Progenitor cell of endocrine pancreas (in vitro differentiated cells): ENCODE measurements around the gene TTC4. TPM values are rescaled to one million over a fixed set of nuclear protein-coding genes. Genes with fewer than 3 reads are reported as not detected.

Source experiments
- DNase-seq: peaks from one replicate; pipeline ENCODE4 v3.0.0; 2021; ENCODE audit warnings: low spot score; ENCODE audit not compliant: unreplicated experiment
- H3K27ac Mint-ChIP-seq: 2 replicates; pipeline ENCODE4 v1.8.0; 2021; ENCODE audit warnings: mild to moderate bottlenecking, moderate library complexity, mixed read lengths
- H3K27me3 Mint-ChIP-seq: 2 replicates; pipeline ENCODE4 v1.8.0; 2021; ENCODE audit warnings: mixed read lengths
- H3K36me3 Mint-ChIP-seq: 2 replicates; pipeline ENCODE4 v1.8.0; 2022; ENCODE audit warnings: mixed read lengths; ENCODE audit not compliant: insufficient read depth
- H3K4me1 Mint-ChIP-seq: 2 replicates; pipeline ENCODE4 v1.8.0; 2021; ENCODE audit warnings: low read depth, mixed read lengths
- H3K4me3 Mint-ChIP-seq: 2 replicates; pipeline ENCODE4 v1.8.0; 2021; ENCODE audit warnings: low read depth, mild to moderate bottlenecking, moderate library complexity, mixed read lengths
- H3K9me3 Mint-ChIP-seq: 2 replicates; pipeline ENCODE4 v1.8.0; 2021; ENCODE audit warnings: low read depth, mixed read lengths
- CTCF ChIP-seq: fragments of 200-600 bp; sonication (generic); IDR thresholded peaks from one replicate; pipeline ENCODE4 v1.5.0; 2021; ENCODE audit warnings: antibody characterized with exemption, mild to moderate bottlenecking; ENCODE audit not compliant: unreplicated experiment
- total RNA-seq: library from RNA; stranded (reverse); gene quantifications from 2 replicates; pipeline ENCODE4 v1.2.1, GENCODE V29; 2021

The TTC4 gene
- total RNA-seq, 1 donor from 2014 or later: 24.0 TPM

GRCh38 chr1:54701996-54702395, 13.7 kb upstream of the TTC4 start:
- no peak for DNase-seq
- no peak for TF ChIP-seq CTCF
- Mint-ChIP-seq H3K27ac (no peak overlapping the region), H3K4me1 (no peaks in the 10 kb centered on the region), H3K4me3 (no peak overlapping the region), H3K9me3 (no peaks in the 10 kb centered on the region), H3K27me3 (peaks cover 35% of the 10 kb centered on the region), H3K36me3 (no peaks in the 10 kb centered on the region)

GRCh38 chr1:54703471-54703870, 12.2 kb upstream of the TTC4 start:
- no peak overlapping the region for H3K4me3 Mint-ChIP-seq
- H3K36me3 Mint-ChIP-seq: no peaks in the 10 kb centered on the region
- TF ChIP-seq CTCF: no peak
- DNase-seq: no peak
- peaks cover 43% of the 10 kb centered on the region for H3K27me3 Mint-ChIP-seq
- no peaks in the 10 kb centered on the region for H3K4me1 Mint-ChIP-seq
- H3K9me3 Mint-ChIP-seq: no peaks in the 10 kb centered on the region
- no peak overlapping the region for H3K27ac Mint-ChIP-seq

GRCh38 chr1:54705153-54705552, 10.5 kb upstream of the TTC4 start:
- H3K9me3 Mint-ChIP-seq: no peaks in the 10 kb centered on the region
- peaks cover 53% of the 10 kb centered on the region for H3K27me3 Mint-ChIP-seq
- H3K4me1 Mint-ChIP-seq: no peaks in the 10 kb centered on the region
- no peak for TF ChIP-seq CTCF
- DNase-seq: no peak
- H3K27ac Mint-ChIP-seq: no peak overlapping the region
- H3K4me3 Mint-ChIP-seq: no peak overlapping the region
- H3K36me3 Mint-ChIP-seq: no peaks in the 10 kb centered on the region

GRCh38 chr1:54706419-54706818, 9.2 kb upstream of the TTC4 start:
- Mint-ChIP-seq H3K4me3 (no peak overlapping the region), H3K4me1 (no peaks in the 10 kb centered on the region), H3K9me3 (no peaks in the 10 kb centered on the region), H3K27ac (no peak overlapping the region), H3K27me3 (peaks cover 59% of the 10 kb centered on the region), H3K36me3 (no peaks in the 10 kb centered on the region)
- no peak for TF ChIP-seq CTCF
- no peak for DNase-seq

- H3K4me3 Mint-ChIP-seq: no peak overlapping the region
- no peaks in the 10 kb centered on the region for H3K4me1 Mint-ChIP-seq
- H3K9me3 Mint-ChIP-seq: no peaks in the 10 kb centered on the region
- TF ChIP-seq CTCF: no peak
- H3K27me3 Mint-ChIP-seq: peaks cover 57% of the 10 kb centered on the region
- no peaks in the 10 kb centered on the region for H3K36me3 Mint-ChIP-seq
- DNase-seq: no peak
- H3K27ac Mint-ChIP-seq: no peak overlapping the region
Measured at GRCh38 chr1:54708385-54708784, 7.3 kb upstream of the TTC4 start.
